Skeletal muscle satellite cell (primary cell): ENCODE measurements around the gene SETD3.

Experiments
- H3K27me3 ChIP-seq: 2 replicates; pipeline ENCODE4 v1.7.0; 2013; ENCODE audit warnings: low read length; ENCODE audit not compliant: control insufficient read depth, insufficient read depth
- H3K36me3 ChIP-seq: 2 replicates; pipeline ENCODE4 v1.7.0; 2013; ENCODE audit warnings: mild to moderate bottlenecking, control low read depth, low read length; ENCODE audit not compliant: insufficient read depth
- H3K4me1 ChIP-seq: 2 replicates; pipeline ENCODE4 v1.7.0; 2013; ENCODE audit warnings: low read length; ENCODE audit not compliant: control insufficient read depth, insufficient read depth
- H3K4me2 ChIP-seq: 2 replicates; pipeline ENCODE4 v1.7.0; 2013; ENCODE audit warnings: mild to moderate bottlenecking, low read length
- H3K4me3 ChIP-seq: 2 replicates; pipeline ENCODE4 v1.7.0; 2013; ENCODE audit warnings: low read length
- H3K9ac ChIP-seq: 2 replicates; pipeline ENCODE4 v1.7.0; 2013; ENCODE audit warnings: mild to moderate bottlenecking, low read depth, low read length, moderate library complexity
- H3K9me3 ChIP-seq: replicated peaks from 2 replicates; pipeline ENCODE4 v1.7.0; 2013; ENCODE audit warnings: mild to moderate bottlenecking, control low read depth, low read length

SETD3 gene

DNA sequence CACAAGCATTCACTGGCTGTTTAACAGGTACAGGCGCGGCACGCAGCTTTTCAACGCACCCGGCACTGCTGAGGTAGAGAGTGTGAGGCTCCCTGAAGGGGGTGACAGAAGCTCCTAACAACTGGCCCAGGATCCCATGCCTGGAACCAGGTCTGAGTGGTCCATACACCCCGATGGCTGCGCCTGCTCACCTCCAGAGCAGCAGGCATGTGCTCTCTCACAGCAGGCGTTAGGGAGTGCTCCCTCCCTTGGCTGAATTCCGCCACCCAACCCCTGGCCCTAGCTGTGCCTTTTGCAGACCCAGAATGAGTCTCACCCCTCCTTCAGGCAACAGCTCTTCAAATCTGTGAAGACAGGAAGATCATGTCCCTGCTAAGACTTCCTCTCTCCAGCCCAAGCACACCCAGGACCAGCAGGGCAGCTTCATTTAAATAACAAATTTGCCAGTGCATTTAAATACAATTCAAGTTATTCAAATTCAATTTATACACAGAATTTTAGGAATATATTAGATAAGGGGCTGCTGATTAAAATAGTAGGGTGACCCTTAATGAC is 86.0 kb downstream of the SETD3 start:
- H3K4me1 ChIP-seq: peaks cover 13% of the 10 kb centered on the region
- H3K9ac ChIP-seq: no peak overlapping the region
- peaks cover under 1% of the 10 kb centered on the region for H3K27me3 ChIP-seq
- peaks cover 17% of the 10 kb centered on the region for H3K36me3 ChIP-seq
- no peak overlapping the region for H3K4me2 ChIP-seq
- no peak overlapping the region for H3K4me3 ChIP-seq
- no peaks in the 10 kb centered on the region for H3K9me3 ChIP-seq

DNA sequence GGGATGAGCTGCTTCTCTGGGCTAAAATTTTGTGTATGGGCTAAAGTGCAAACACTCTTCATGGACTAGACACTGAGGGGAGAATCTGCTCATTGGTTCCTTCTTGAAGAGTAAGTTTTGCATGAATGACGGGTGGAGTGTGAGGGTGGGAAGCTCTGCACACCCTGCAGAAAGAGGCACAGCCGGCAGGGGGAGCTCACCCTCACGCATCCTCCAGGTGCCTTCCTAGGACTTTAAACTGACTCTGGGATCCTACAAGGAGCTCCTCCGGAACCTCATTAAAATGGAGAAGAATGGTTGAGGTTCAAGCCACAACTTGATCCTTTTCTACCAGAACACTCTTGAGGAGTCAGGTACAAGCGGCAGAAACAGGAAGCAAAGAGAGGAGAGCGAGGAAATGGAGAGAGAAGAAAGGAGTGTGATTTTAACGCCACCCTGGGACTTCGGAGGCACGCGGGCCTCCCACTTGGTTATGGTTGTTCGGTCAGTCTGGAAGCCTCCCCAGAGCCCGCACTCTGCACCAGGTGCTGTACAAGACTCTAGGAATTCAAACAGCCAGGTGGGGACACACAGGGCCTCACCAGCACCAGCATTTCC is 87.5 kb downstream of the SETD3 start:
- Histone ChIP-seq H3K9ac (no peak overlapping the region), H3K36me3 (peaks cover 7% of the 10 kb centered on the region), H3K4me1 (peaks cover 13% of the 10 kb centered on the region), H3K4me3 (no peak overlapping the region), H3K9me3 (no peaks in the 10 kb centered on the region), H3K27me3 (peaks cover 2% of the 10 kb centered on the region), H3K4me2 (no peak overlapping the region)

DNA sequence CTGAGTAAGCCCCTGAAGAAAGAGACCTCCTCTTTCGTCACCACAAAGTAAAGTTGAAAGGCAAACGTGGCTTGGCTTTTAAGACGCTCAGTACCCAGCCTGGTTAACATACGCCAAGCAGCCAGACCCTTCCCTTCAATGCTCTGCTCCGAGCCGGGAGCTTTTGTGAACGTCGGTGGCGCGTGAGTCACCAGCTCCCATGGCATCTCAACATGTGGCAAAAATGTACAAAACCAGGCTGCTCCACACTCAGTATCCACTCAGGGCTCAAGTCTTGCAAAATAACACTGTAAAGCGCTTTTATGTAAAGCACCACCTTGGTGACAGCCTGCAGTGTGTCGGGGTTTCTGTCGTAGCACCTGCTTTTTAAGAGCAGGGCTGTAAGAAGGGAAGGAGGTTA is 89.0 kb downstream of the SETD3 start:
- Histone ChIP-seq H3K4me3 (no peak overlapping the region), H3K36me3 (peaks cover 4% of the 10 kb centered on the region), H3K9me3 (no peaks in the 10 kb centered on the region), H3K9ac (no peak overlapping the region), H3K4me2 (no peak overlapping the region), H3K27me3 (peaks cover 9% of the 10 kb centered on the region), H3K4me1 (peaks cover 10% of the 10 kb centered on the region)

DNA sequence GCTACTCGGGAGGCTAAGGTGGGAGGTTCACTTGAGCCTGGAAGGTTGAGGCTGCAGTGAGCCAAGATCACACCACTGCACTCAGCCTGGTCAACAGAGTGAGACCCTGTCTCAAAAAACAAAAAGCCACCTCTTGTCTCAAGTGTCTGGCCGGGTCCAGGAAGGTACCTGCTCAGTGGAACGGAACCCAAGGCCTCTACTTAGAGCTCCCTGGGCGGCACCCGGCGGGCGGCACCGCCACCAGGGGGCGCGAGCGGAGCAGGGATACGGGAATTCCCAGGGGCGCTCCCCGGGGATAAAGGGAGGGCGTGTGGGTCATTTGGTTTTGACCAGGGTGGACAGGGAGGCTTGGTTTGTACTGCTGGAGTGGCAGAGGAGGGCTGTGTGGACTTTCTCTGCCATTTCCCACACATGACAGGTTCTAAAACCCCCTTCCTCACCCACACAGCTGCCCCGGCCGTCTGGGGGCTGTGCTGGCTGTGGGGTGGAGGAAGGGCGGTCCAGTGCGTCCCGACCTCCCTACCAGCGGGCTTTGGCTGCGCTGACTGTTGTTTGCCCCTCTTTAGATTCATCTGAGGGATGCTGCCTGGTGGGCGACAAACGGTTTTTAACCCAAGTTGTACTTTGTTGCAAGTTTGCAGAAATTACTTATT is 91.4 kb downstream of the SETD3 start:
- no peaks in the 10 kb centered on the region for H3K9me3 ChIP-seq
- peak overlapping the region; percentile 63 for H3K4me2 ChIP-seq
- no peak overlapping the region for H3K9ac ChIP-seq
- peaks cover 26% of the 10 kb centered on the region for H3K27me3 ChIP-seq
- no peaks in the 10 kb centered on the region for H3K4me1 ChIP-seq
- peak overlapping the region; percentile 27 for H3K4me3 ChIP-seq
- H3K36me3 ChIP-seq: peaks cover 2% of the 10 kb centered on the region

DNA sequence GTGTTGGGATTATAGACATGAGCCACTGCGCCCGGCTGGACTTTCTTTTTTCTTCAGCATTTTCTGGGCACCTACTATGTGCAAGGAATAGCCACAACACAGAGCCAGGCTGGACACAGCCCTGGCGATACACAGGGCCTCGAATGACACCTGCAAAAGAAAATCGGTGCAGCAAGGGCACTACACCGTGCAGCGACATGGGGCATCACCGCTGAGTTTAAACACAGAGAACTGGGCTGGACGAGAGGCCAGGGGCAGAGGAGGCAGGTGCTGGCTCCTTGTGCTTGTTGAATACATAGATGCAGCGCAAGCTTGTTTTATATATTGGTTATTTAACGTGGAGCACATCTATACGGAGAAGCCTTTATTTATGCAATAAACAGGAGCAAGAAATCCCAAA is 92.4 kb downstream of the SETD3 start:
- H3K4me3 ChIP-seq: no peak overlapping the region
- no peak overlapping the region for H3K9ac ChIP-seq
- H3K27me3 ChIP-seq: peaks cover 26% of the 10 kb centered on the region
- H3K4me2 ChIP-seq: no peak overlapping the region
- H3K4me1 ChIP-seq: no peaks in the 10 kb centered on the region
- no peaks in the 10 kb centered on the region for H3K9me3 ChIP-seq
- H3K36me3 ChIP-seq: no peaks in the 10 kb centered on the region

DNA sequence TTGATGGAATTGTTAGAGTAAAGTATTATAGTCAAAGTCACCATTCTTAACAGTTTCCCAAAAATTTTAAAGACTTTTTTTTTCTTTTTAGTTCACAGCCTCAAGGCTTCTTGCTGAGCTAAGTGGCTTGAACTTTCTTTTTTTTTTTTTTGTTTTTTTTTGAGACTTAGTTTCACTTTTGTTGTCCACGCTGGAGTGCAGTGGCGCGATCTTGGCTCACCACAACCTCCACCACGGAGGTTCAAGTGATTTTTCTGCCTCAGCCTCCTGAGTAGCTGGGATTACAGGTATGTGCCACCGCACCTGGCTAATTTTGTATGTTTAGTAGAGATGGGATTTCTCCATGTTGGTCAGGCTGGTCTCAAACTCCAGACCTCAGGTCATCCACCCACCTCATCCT is 92.8 kb downstream of the SETD3 start:
- H3K4me3 ChIP-seq: no peak overlapping the region
- H3K9me3 ChIP-seq: no peaks in the 10 kb centered on the region
- H3K27me3 ChIP-seq: peaks cover 28% of the 10 kb centered on the region
- H3K9ac ChIP-seq: no peak overlapping the region
- H3K4me1 ChIP-seq: no peaks in the 10 kb centered on the region
- no peak overlapping the region for H3K4me2 ChIP-seq
- no peaks in the 10 kb centered on the region for H3K36me3 ChIP-seq

DNA sequence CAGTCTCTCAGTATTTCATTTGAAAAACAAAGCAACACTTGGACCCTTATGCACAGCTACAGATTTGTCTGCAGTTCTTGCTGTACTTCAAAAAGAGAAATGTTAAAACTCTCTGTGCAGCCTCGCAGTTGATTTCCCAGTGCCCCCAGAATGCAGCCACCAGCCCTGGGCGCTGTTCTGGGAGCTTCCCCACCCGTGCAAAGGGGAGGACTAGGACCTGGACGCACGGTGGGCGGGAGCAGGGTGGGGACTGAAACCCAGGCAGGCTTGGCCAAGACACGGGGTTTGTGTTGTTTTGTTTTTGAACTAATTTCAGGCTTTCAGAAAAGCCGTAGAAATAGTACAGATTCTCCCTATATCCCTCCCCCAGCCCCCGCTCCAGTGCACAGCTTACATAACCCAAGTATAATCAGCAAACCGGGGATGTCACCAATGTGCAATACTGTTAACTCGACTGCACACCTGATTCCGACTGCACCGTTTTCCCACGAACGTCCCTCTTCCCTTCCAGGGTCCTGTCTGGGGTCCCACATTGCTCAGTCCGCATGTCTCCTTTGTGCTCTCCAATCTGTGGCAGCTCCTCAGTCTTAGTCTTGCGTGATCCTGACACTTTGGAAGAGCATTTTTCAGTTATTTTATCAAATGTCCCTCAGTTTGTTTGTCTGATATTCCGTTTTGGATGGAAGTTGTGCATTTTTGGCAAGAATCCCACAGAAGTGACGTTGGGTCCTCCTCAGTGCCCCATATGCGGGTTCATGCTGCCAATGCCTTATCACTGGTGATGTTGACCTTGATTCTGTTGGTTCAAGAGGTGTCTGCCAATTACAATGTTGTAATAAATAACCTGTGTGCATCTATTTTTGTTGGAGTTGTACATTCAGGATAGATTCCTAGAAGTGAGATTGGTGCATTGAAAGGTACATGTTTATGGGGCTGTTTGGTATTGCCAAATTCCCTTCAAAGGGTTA is 95.9 kb downstream of the SETD3 start:
- Histone ChIP-seq H3K36me3 (no peaks in the 10 kb centered on the region), H3K4me2 (no peak overlapping the region), H3K9me3 (no peaks in the 10 kb centered on the region), H3K27me3 (peaks cover 48% of the 10 kb centered on the region), H3K9ac (no peak overlapping the region), H3K4me3 (no peak overlapping the region), H3K4me1 (no peaks in the 10 kb centered on the region)

DNA sequence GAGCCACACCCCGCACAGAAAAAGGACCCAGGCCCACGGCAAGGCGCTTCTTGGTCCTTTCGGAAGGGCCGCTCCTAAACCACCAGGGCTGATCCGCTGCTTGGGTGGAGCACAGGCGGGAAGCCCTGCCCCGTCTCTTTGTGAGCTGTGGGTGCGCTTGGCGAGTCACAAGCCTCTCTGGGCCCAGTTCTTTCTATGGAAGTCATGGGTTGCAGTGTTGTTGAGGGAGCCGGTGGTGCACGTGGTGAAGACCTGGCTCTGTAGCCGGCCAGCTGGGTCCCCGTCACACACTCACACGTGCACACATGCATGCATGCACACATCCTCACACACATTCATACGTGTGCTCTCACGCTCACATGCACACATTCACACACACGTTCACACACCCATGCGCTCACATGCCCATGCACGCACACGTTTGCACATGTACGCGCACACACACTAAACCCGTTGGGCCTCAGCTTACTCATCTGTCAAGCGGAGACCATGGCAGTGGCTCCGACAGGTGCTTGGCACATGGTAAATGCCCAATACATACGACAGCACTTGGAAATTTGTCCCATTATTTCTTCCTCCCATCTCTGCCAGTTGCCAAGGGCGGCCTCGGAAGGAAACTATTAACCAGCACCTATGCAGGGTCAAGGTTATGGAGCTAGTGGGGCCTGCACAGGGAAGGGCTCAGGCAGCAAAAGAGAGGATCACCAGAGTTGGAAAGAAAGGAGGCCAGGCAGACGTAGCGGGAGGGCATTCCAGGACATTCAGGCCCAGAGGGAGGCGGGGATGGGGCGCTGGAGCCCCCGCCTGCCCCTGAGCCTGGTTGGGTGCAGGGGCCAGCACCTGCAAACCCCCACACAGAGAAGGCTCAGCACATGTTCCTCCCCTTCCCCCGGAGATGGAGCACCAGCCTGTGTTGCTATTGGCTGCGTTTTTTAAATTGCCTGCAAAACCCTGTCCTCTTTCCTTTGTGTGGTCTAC is 96.9 kb downstream of the SETD3 start:
- no peaks in the 10 kb centered on the region for H3K9me3 ChIP-seq
- H3K4me3 ChIP-seq: no peak overlapping the region

DNA sequence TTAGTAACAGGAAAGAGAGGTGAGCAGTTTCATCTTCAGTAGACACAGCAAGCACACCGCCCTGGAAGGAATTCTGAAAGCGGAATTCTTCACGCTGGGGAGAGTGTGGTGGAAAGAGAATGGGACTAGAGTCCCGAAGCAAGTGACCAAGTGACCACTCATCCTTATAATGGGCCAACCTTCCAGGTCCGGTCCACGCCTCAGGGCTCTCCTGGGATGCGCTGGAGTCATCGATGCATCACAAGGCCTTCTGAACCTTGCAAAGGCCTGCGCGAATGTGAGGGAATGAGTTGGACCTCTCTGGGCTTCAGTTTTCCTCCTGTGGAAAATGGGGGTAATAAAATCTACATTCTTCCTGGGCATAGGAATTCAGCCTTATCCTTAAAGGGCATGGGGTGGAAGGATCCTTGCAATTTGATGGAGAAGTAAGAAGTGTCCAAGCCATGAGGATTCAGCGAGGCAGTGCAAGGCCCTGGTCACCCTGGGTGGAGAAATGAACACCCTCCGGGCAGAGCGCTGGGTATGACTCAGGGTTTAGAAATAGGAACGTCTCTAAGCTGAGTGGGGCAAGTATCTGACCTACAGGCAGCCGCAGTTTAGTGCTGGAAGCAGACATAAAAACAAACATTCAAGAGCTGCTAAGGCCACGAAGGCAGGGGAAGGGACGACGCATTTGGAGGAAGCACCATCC is 97.7 kb downstream of the SETD3 start:
- Histone ChIP-seq H3K4me3 (no peak overlapping the region), H3K9me3 (no peaks in the 10 kb centered on the region), H3K27me3 (peaks cover 47% of the 10 kb centered on the region), H3K4me2 (no peak overlapping the region), H3K4me1 (peaks cover 4% of the 10 kb centered on the region), H3K9ac (no peak overlapping the region), H3K36me3 (no peaks in the 10 kb centered on the region)

More for the DNA sequence above, 96.9 kb downstream of the SETD3 start:
- Histone ChIP-seq H3K4me2 (no peak overlapping the region), H3K9ac (no peak overlapping the region), H3K4me1 (peaks cover under 1% of the 10 kb centered on the region), H3K27me3 (peaks cover 47% of the 10 kb centered on the region), H3K36me3 (no peaks in the 10 kb centered on the region)

DNA sequence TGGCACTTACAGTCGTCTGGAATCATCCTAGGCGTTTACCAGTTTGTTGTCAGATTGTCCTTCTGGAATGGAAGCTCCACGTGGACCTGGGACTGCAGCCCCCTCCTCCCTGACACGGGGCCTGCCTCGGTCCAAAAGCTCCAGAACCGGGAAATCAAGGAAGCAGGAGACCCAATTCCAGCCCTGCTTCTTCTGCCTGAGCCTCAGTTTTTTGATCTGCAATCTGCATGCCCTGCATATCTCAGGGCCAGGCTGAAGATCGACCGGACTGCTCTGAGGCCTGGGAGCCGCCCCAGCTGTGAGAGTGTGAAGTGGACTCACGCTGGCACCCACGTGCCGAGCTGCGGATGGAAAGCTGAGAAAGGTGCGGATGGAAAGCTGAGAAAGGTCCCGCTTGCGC is 98.6 kb downstream of the SETD3 start:
- H3K36me3 ChIP-seq: no peaks in the 10 kb centered on the region
- no peak overlapping the region for H3K4me3 ChIP-seq
- H3K4me2 ChIP-seq: peak overlapping the region; percentile 25
- no peaks in the 10 kb centered on the region for H3K9me3 ChIP-seq
- peaks cover 42% of the 10 kb centered on the region for H3K27me3 ChIP-seq
- peaks cover 4% of the 10 kb centered on the region for H3K4me1 ChIP-seq
- H3K9ac ChIP-seq: no peak overlapping the region
